DOHH2 (cell line): ENCODE measurements around the gene SEMA5A.

Source experiments
- EZH2phosphoT487 ChIP-seq: fragments of 200-600 bp; sonication (generic); IDR thresholded peaks from 2 replicates; pipeline ENCODE4 v1.6.1; 2017; ENCODE audit warnings: borderline replicate concordance, mild to moderate bottlenecking, antibody characterized with exemption, low read length, moderate library complexity, mixed read lengths
- TF ChIP-seq, protein P1 (sequence below): fragments of 200-600 bp; sonication (generic); IDR thresholded peaks from one replicate; pipeline ENCODE4 v1.5.1; 2014; ENCODE audit warnings: antibody characterized with exemption, mild to moderate bottlenecking, low read depth, low read length; ENCODE audit not compliant: poor library complexity, severe bottlenecking

- TF ChIP-seq, protein P1, sequence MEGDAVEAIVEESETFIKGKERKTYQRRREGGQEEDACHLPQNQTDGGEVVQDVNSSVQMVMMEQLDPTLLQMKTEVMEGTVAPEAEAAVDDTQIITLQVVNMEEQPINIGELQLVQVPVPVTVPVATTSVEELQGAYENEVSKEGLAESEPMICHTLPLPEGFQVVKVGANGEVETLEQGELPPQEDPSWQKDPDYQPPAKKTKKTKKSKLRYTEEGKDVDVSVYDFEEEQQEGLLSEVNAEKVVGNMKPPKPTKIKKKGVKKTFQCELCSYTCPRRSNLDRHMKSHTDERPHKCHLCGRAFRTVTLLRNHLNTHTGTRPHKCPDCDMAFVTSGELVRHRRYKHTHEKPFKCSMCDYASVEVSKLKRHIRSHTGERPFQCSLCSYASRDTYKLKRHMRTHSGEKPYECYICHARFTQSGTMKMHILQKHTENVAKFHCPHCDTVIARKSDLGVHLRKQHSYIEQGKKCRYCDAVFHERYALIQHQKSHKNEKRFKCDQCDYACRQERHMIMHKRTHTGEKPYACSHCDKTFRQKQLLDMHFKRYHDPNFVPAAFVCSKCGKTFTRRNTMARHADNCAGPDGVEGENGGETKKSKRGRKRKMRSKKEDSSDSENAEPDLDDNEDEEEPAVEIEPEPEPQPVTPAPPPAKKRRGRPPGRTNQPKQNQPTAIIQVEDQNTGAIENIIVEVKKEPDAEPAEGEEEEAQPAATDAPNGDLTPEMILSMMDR: no peak
- TF ChIP-seq EZH2phosphoT487: no peak
Measured at GRCh38 chr5:9411142-9411541, 134.7 kb downstream of the SEMA5A start.
